Heart left ventricle (tissue), 16 donors: ENCODE measurements around the gene C4B. TPM values are rescaled to one million over a fixed set of nuclear protein-coding genes. Genes with fewer than 3 reads are reported as not detected.
A peak's percentile ranks its signal among the peaks of the same experiment; 100 is the strongest.
"Not testable (repeated sequence)": the region's sequence is repeated elsewhere in the genome, so short reads cannot be mapped to it uniquely, and the experiment has no call there.

Experiments used
- ATAC-seq, 4 donors: fragments of 200-7000 bp; cut with Tn5 transposase; one replicate each; pipeline ENCODE4 v1.9.1; 2020 to 2022; ENCODE audit warnings: moderate library complexity in 4 of 4, mild to moderate bottlenecking in 3 of 4, moderate number of reproducible peaks in 1 of 4
- DNase-seq, 5 donors: peaks; one replicate each; pipeline ENCODE4 v3.0.0-alpha.2; 2020
- H3K27ac ChIP-seq, 12 donors: fragments of 200-600 bp; sonication (generic) in 4 of 12; one replicate each; pipeline versions ENCODE4 v1.5.0 to v1.8.0; 2016 to 2022; ENCODE audit warnings: mild to moderate bottlenecking in 2 of 12
- H3K27me3 ChIP-seq, 9 donors: fragments of 200-600 bp; sonication (generic) in 2 of 9; one replicate each; pipeline versions ENCODE4 v1.5.1 to v1.8.0; 2016 to 2022; ENCODE audit warnings: mild to moderate bottlenecking in 3 of 9
- H3K36me3 ChIP-seq, 9 donors: fragments of 200-600 bp; sonication (generic) in 2 of 9; one replicate each; pipeline versions ENCODE4 v1.5.0 to v1.8.0; 2018 to 2022; ENCODE audit warnings: mild to moderate bottlenecking in 2 of 9
- H3K4me1 ChIP-seq, 12 donors: fragments of 200-600 bp; sonication (generic) in 4 of 12; one replicate each; pipeline versions ENCODE4 v1.5.0 to v1.8.0; 2016 to 2022; ENCODE audit warnings: mild to moderate bottlenecking in 3 of 12
- H3K4me3 ChIP-seq, 12 donors: fragments of 200-600 bp; sonication (generic) in 4 of 12; one replicate each; pipeline versions ENCODE4 v1.5.0 to v1.8.0; 2017 to 2022; ENCODE audit warnings: mild to moderate bottlenecking in 9 of 12, moderate library complexity in 4 of 12
- H3K9me3 ChIP-seq, 12 donors: fragments of 200-600 bp; sonication (generic) in 4 of 12; one replicate each; pipeline versions ENCODE4 v1.5.0 to v1.8.0; 2016 to 2022; ENCODE audit warnings: mild to moderate bottlenecking in 1 of 12
- WGBS, 4 donors: extraction: QIAGEN DNeasy Blood & Tissue Kit in 2 of 4; methylation state at CpG; one replicate each; pipeline versions ENCODE4 v1.1.5 to v1.1.7; 2013 to 2018; 5-methylcytosine and 5-hydroxymethylcytosine counted together
- intact Hi-C, 10 donors: fragments of 100-400 bp; cut with DNase I; formaldehyde crosslinking; loops; one replicate each; pipeline versions ENCODE4 v1.11.1 to v1.14.2; 2022
- polyA plus RNA-seq, 2 donors: library from polyadenylated mRNA; stranded (reverse); fragments of 200-250 nt; gene quantifications; one replicate each; pipeline ENCODE4 v1.2.3, GENCODE V29; 2013
- total RNA-seq, 9 donors: library from RNA; depleted of rRNA in 2 of 9; stranded (reverse); fragments of >200 nt in 2 of 9; fragmentation: NEBNext Ultra II Directional in 3 of 9; extraction: Animal tissue kit (Norgen Biotek cat#: 25700) in 3 of 9; gene quantifications; one replicate each; pipeline versions ENCODE4 v1.1.0 to v1.2.4, GENCODE V29; 2016 to 2023
- donor health status: ischemic (EF 13 %, LVEDD 7.1; RV severe dilation, severe dysfunction).
- donor health status: healthy with polysubstance abuse.
- donor health status: DM: no; HTN: yes; CAD: no.
- donor health status: DM: no; HTN: no; CAD: no.
- donor health status: ischemic (EF 25% LVEDD 6.9; RV normal size, moderate dysfunction).
- donor health status: ischemic (EF 25% LVEDD 5.7; RV mildly dilated, moderate dysfunction).
- donor health status: healthy.
- donor health status: DM: yes; HTN: yes; CAD: no.
- donor health status: ischemic (EF 35%, LVEDD 5.7; RV mildly dilated, moderate dysfunction).
- donor health status: nonischemic (EF 11% LVEDD 7.7; RV severe dilation, severe dysfunction).
- donor health status: DM: yes; HTN: yes; CAD: no.
- donor health status: PGD.
- donor health status: ischemic (EF 29% LVEDD 5.4; RV normal size, mild dysfunction).
- donor health status: nonischemic (EF 23%, LVEDD 6.1; RV moderate dilation, normal function).

Gene C4B
- total and polyA plus RNA-seq, 11 donors, result 30.8 to 307 (median 73.9) TPM

DNA sequence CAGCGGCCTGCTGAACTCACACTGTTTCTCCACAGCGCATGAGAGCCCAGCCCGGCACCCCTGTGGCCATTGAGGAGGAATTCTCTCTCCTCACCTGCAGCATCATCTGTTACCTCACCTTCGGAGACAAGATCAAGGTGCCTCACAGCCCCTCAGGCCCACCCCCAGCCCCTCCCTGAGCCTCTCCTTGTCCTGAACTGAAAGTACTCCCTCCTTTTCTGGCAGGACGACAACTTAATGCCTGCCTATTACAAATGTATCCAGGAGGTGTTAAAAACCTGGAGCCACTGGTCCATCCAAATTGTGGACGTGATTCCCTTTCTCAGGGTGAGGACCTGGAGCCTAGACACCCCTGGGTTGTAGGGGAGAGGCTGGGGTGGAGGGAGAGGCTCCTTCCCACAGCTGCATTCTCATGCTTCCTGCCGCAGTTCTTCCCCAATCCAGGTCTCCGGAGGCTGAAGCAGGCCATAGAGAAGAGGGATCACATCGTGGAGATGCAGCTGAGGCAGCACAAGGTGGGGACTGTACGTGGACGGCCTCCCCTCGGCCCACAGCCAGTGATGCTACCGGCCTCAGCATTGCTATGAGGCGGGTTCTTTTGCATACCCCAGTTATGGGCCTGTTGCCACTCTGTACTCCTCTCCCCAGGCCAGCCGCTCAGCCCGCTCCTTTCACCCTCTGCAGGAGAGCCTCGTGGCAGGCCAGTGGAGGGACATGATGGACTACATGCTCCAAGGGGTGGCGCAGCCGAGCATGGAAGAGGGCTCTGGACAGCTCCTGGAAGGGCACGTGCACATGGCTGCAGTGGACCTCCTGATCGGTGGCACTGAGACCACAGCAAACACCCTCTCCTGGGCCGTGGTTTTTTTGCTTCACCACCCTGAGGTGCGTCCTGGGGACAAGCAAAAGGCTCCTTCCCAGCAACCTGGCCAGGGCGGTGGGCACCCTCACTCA lies 25.0 kb downstream of the C4B start:
- 59 to 76% (median 73%) methylated on average over 16 to 23 of the region's 24 CpGs for WGBS, 4 donors
- H3K27ac ChIP-seq, H3K4me3 ChIP-seq, H3K4me1 ChIP-seq, H3K36me3 ChIP-seq, H3K27me3 ChIP-seq, H3K9me3 ChIP-seq: not testable (repeated sequence)
- DNase-seq (peak in 2 of 5 donors; percentile 19 to 42), ATAC-seq (peak in 3 of 4 donors; percentile 4 to 24 (median 10))
- intact Hi-C loops, result loop anchor here in 2 of 10 donors (10.0 kb wide), 2 partner anchors 75 to 115 kb away; partner anchors contain the start of genes PPT2 (in 1 of the 2) and PRRT1 (in 1 of the 2)

DNA sequence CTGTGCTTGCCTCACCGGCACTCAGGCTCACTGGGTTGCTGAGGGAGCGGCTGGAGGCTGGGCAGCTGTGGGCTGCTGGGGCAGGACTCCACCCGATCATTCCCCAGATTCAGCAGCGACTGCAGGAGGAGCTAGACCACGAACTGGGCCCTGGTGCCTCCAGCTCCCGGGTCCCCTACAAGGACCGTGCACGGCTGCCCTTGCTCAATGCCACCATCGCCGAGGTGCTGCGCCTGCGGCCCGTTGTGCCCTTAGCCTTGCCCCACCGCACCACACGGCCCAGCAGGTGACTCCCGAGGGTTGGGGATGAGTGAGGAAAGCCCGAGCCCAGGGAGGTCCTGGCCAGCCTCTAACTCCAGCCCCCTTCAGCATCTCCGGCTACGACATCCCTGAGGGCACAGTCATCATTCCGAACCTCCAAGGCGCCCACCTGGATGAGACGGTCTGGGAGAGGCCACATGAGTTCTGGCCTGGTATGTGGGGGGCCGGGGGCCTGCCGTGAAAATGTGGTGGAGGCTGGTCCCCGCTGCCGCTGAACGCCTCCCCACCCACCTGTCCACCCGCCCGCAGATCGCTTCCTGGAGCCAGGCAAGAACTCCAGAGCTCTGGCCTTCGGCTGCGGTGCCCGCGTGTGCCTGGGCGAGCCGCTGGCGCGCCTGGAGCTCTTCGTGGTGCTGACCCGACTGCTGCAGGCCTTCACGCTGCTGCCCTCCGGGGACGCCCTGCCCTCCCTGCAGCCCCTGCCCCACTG lies 25.9 kb downstream of the C4B start:
- H3K4me3 ChIP-seq, H3K27ac ChIP-seq, H3K27me3 ChIP-seq, H3K36me3 ChIP-seq, H3K9me3 ChIP-seq, H3K4me1 ChIP-seq: not testable (repeated sequence)
- intact Hi-C loops, result loop anchor here in 2 of 10 donors (10.0 kb wide), 2 partner anchors 74 to 114 kb away; partner anchors contain the start of genes PPT2 (in 1 of the 2) and PRRT1 (in 1 of the 2)
- ATAC-seq (peak in 1 of 4 donors; percentile 1), DNase-seq (peak in 1 of 5 donors; percentile 29)
- WGBS, 4 donors, result 82 to 85% (median 83%) methylated on average over 14 to 24 of the region's 43 CpGs; no CpG with 5 or more reads in 1 of the 4 donors

DNA sequence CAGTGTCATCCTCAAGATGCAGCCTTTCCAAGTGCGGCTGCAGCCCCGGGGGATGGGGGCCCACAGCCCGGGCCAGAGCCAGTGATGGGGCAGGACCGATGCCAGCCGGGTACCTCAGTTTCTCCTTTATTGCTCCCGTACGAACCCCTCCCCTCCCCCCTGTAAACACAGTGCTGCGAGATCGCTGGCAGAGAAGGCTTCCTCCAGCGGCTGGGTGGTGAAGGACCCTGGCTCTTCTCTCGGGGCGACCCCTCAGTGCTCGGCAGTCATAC lies 26.4 kb downstream of the C4B start:
- not testable (repeated sequence) for H3K4me3 ChIP-seq, H3K27me3 ChIP-seq, H3K9me3 ChIP-seq, DNase-seq, ATAC-seq, H3K36me3 ChIP-seq, H3K4me1 ChIP-seq, H3K27ac ChIP-seq
- WGBS, 4 donors, result 64 to 66% methylated on average over 7 of the region's 13 CpGs; no CpG with 5 or more reads in 2 of the 4 donors
- intact Hi-C loops, result loop anchor here in 2 of 10 donors (10.0 kb wide), 2 partner anchors 74 to 114 kb away; partner anchors contain the start of genes PPT2 (in 1 of the 2) and PRRT1 (in 1 of the 2)

DNA sequence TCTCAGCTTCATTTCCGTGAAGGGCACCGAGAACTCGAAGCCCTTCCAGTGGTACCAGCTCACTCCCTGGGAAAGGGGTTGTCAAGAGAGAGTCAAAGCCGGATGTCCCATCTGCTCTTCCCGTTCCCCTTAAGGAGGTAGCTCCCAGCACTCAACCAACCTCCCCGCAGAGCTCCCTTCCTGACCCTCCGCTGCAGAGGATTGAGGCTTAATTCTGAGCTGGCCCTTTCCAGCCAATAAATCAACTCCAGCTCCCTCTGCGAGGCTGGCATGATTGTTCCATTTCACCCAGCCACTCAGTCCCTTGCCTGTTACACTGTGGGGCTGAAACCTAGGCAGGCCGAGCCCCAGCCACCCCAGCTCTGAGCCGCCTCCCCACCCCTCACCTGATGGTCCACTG lies 26.8 kb downstream of the C4B start:
- H3K36me3 ChIP-seq, ATAC-seq, H3K4me1 ChIP-seq, H3K27ac ChIP-seq, H3K9me3 ChIP-seq, H3K4me3 ChIP-seq, H3K27me3 ChIP-seq: not testable (repeated sequence)
- intact Hi-C loops, result loop anchor here in 2 of 10 donors (10.0 kb wide), 2 partner anchors 73 to 113 kb away; partner anchors contain the start of genes PPT2 (in 1 of the 2) and PRRT1 (in 1 of the 2)
- 53 to 87% (median 80%) methylated on average over 4 to 8 of the region's 10 CpGs for WGBS, 4 donors
- DNase-seq, result peak in 1 of 5 donors; percentile 31

DNA sequence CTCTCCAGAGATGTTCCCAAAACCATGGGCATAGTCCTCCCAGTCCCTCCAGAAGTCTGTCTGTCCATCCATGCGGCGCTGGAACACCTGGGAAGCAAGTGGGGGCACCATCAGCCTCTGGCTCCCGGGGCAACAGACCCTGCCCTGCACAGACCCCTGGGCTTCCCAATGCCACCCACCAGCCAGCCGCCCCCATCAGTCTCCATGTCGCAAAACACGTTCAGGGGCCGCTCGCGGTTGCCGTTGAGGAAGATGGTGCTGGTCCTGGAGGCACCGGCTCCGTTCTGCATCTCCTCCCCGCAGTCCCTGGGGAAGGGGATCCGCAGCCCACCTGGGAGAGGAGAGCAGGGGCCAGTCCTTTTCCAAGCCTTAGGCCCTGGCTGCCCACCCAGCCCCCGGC lies 27.7 kb downstream of the C4B start:
- WGBS, 4 donors, result 94 to 100% (median 97%) methylated on average over 5 to 14 of the region's 15 CpGs
- not testable (repeated sequence) for H3K9me3 ChIP-seq, ATAC-seq, H3K27ac ChIP-seq, H3K27me3 ChIP-seq, DNase-seq, H3K4me3 ChIP-seq
- Histone ChIP-seq H3K36me3 (peaks cover 0 to 19% (median 5%) of the 10 kb centered on the region in 9 donors), H3K4me1 (peaks cover 0 to 16% (median 13%) of the 10 kb centered on the region in 12 donors)
- intact Hi-C loops, result loop anchor here in 2 of 10 donors (10.0 kb wide), 2 partner anchors 73 to 113 kb away; partner anchors contain the start of genes PPT2 (in 1 of the 2) and PRRT1 (in 1 of the 2)

DNA sequence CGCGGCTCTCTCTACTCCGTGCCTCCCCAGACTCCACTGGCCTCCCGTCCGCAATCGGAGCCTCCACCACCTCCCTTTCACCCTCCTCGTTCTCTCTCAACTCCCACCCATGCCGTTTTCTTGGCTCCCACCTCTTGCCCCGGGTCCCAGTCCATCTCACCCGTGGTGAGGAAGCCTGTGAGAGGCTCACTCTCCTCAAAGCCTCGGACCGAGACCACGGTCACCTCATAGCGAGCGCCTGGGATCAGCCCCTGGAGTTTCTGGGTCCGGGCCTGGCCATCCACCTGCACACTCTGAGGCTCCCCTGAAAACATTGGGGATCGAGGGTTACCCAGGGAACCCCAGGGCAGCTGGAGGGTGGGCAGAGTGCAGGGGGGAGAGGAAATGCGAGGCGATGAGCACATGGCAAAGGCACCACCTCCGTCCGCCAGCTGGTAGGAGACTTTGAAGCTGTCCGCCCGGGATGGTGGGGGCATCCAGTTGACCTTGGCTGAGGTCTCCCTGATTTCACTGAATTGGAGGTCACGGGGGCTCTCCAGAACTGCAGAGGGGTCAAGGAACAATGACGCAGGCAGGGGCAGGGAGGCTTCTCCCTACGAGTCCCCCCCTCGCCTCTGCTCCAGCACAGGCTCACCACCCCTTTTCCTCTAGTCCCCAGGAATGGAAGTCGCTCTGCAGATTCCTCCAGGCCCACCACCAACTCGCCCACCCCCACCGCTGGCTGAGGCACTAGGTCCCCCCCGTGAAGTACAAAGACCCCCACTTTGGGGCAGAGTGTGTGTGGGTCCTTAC lies 29.2 kb downstream of the C4B start:
- not testable (repeated sequence) for H3K4me3 ChIP-seq, ATAC-seq, H3K27ac ChIP-seq, H3K27me3 ChIP-seq, H3K9me3 ChIP-seq
- H3K4me1 ChIP-seq, result peaks cover 0 to 31% (median 24%) of the 10 kb centered on the region in 12 donors
- peak in 2 of 5 donors; percentile 11 to 26 for DNase-seq
- peaks cover 0 to 34% (median 5%) of the 10 kb centered on the region in 9 donors for H3K36me3 ChIP-seq
- intact Hi-C loops, result loop anchor here in 2 of 10 donors (10.0 kb wide), 2 partner anchors 71 to 111 kb away; partner anchors contain the start of genes PPT2 (in 1 of the 2) and PRRT1 (in 1 of the 2)
- 87 to 93% (median 92%) methylated on average over 14 to 21 of the region's 31 CpGs for WGBS, 4 donors

DNA sequence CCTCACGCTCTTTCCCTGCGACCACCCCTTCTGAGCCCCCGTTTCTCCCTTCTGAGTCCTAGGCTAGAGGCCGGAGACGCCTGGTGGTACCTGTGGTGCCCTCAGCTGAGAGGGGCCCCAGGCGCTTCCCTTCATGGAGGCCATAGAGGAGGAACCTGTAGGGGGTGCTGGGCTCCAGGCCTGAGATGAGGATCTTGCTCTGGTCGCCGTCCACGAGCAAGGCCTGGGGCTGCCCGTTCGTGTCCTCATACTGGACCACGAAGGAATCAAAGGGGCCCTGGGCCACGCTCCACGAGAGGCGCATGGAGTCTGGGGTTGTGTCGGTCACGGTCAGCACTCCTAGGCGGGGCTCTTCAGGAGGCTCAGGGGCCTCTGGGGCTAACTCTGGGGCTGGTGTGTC lies 30.3 kb downstream of the C4B start:
- H3K4me1 ChIP-seq, result peaks cover 0 to 34% (median 24%) of the 10 kb centered on the region in 12 donors
- ATAC-seq, H3K27me3 ChIP-seq, H3K4me3 ChIP-seq, H3K9me3 ChIP-seq, H3K27ac ChIP-seq: not testable (repeated sequence)
- intact Hi-C loops, result loop anchor here in 2 of 10 donors (10.0 kb wide), 2 partner anchors 70 to 110 kb away; partner anchors contain the start of genes PPT2 (in 1 of the 2) and PRRT1 (in 1 of the 2)
- H3K36me3 ChIP-seq, result peaks cover 0 to 42% (median 10%) of the 10 kb centered on the region in 9 donors
- peak in 1 of 5 donors; percentile 18 for DNase-seq
- WGBS, 4 donors, result 85 to 93% (median 91%) methylated on average over 5 to 13 of the region's 18 CpGs
